IMR-90 (cell line): ENCODE results near the gene HLA-DOA. TPM values are rescaled to one million over a fixed set of nuclear protein-coding genes. Genes with fewer than 3 reads are reported as not detected.

Experiments used
- ATAC-seq: fragments of 200-7000 bp; cut with Tn5 transposase; 2 replicates; pipeline ENCODE4 v1.9.1; 2020; ENCODE audit warnings: low read depth, mild to moderate bottlenecking, moderate library complexity
- BruUV-seq: library from RNA; stranded (reverse); fragments of 400-500 nt; replicated peaks from 2 replicates; lab custom pipeline; 2021; lab: Mats Ljungman, UMichigan
- CTCF ChIA-PET: fragments of 300-600 bp; formaldehyde crosslinking; extraction: SDS; loops from one replicate; lab custom pipeline; 2021; ENCODE audit warnings: antibody characterized with exemption; lab: Yijun Ruan, JAX
- POLR2A ChIA-PET: fragments of 300-600 bp; sonication (Branson Sonifier 250); formaldehyde crosslinking; loops from one replicate; lab custom pipeline; 2022; ENCODE audit warnings: antibody characterized with exemption; ENCODE audit not compliant: unreplicated experiment; lab: Charles Lee
- DNase-seq: peaks from one replicate; pipeline ENCODE4 v3.0.0; 2013
- H2AFZ ChIP-seq: replicated peaks from 2 replicates; pipeline ENCODE3; 2013; ENCODE audit warnings: low read length, mild to moderate bottlenecking; ENCODE audit not compliant: poor library complexity
- H2AK5ac ChIP-seq: 2 replicates; pipeline ENCODE4 v1.6.1; 2013; ENCODE audit warnings: low read depth, low read length, inconsistent platforms
- H2AK9ac ChIP-seq: replicated peaks from 2 replicates; pipeline ENCODE3; 2013; ENCODE audit warnings: mild to moderate bottlenecking, low read depth, low read length, moderate library complexity; ENCODE audit not compliant: poor library complexity
- H2BK120ac ChIP-seq: 2 replicates; pipeline ENCODE4 v1.6.1; 2013; ENCODE audit warnings: low read depth, low read length, inconsistent platforms
- H2BK15ac ChIP-seq: 3 replicates; pipeline ENCODE4 v1.6.1; 2013; ENCODE audit warnings: low read depth, low read length, inconsistent platforms
- H2BK20ac ChIP-seq: 2 replicates; pipeline ENCODE4 v1.6.1; 2013; ENCODE audit warnings: low read depth, mild to moderate bottlenecking, inconsistent platforms, low read length, moderate library complexity
- H2BK5ac ChIP-seq: 2 replicates; pipeline ENCODE4 v1.6.1; 2013; ENCODE audit warnings: mild to moderate bottlenecking, low read depth, low read length, inconsistent platforms; ENCODE audit not compliant: poor library complexity, severe bottlenecking
- H3K14ac ChIP-seq: replicated peaks from 2 replicates; pipeline ENCODE4 v1.6.1; 2013; ENCODE audit warnings: low read depth, low read length, inconsistent platforms
- H3K18ac ChIP-seq: 2 replicates; pipeline ENCODE4 v1.6.1; 2013; ENCODE audit warnings: low read depth, low read length, control low read depth
- H3K23ac ChIP-seq: 2 replicates; pipeline ENCODE4 v1.6.1; 2013; ENCODE audit warnings: low read depth, low read length, inconsistent platforms
- H3K27ac ChIP-seq: 2 replicates; pipeline ENCODE4 v1.5.1; 2013; ENCODE audit warnings: mild to moderate bottlenecking, control low read depth, low read length; ENCODE audit not compliant: insufficient read depth
- H3K27me3 ChIP-seq: 2 replicates; pipeline ENCODE4 v1.6.1; 2013; ENCODE audit warnings: low read length; ENCODE audit not compliant: control insufficient read depth, insufficient read depth
- H3K36me3 ChIP-seq: 2 replicates; pipeline ENCODE4 v1.6.1; 2013; ENCODE audit warnings: low read length, mixed read lengths; ENCODE audit not compliant: control insufficient read depth, insufficient read depth
- H3K4ac ChIP-seq: 2 replicates; pipeline ENCODE4 v1.6.1; 2013; ENCODE audit warnings: low read depth, low read length, inconsistent platforms
- H3K4me1 ChIP-seq: 2 replicates; pipeline ENCODE4 v1.6.1; 2013; ENCODE audit warnings: low read length, mixed read lengths; ENCODE audit not compliant: control insufficient read depth, insufficient read depth
- H3K4me2 ChIP-seq: 2 replicates; pipeline ENCODE4 v1.6.1; 2013; ENCODE audit warnings: low read depth, mild to moderate bottlenecking, control low read depth, low read length, moderate library complexity
- H3K4me3 ChIP-seq: 2 replicates; pipeline ENCODE4 v1.5.1; 2013; ENCODE audit warnings: low read depth, mild to moderate bottlenecking, control low read depth, low read length, moderate library complexity; ENCODE audit not compliant: insufficient read depth
- H3K56ac ChIP-seq: 2 replicates; pipeline ENCODE4 v1.6.1; 2013; ENCODE audit warnings: low read length, inconsistent platforms; ENCODE audit not compliant: insufficient read depth; ENCODE audit errors: extremely low read depth
- H3K79me1 ChIP-seq, 2 experiments: 2 replicates each; pipeline ENCODE4 v1.6.1; 2013; ENCODE audit warnings: low read length in 2 of 2, inconsistent platforms in 1 of 2, low read depth in 1 of 2
- H3K9ac ChIP-seq: 2 replicates; pipeline ENCODE4 v1.6.1; 2013; ENCODE audit warnings: low read depth, low read length, control low read depth
- H3K9me1 ChIP-seq: 2 replicates; pipeline ENCODE4 v1.6.1; 2013; ENCODE audit warnings: low read length, inconsistent platforms; ENCODE audit not compliant: insufficient read depth
- H3K9me3 ChIP-seq: 2 replicates; pipeline ENCODE4 v1.6.1; 2013; ENCODE audit warnings: low read length; ENCODE audit not compliant: control insufficient read depth, insufficient read depth
- H4K20me1 ChIP-seq: 2 replicates; pipeline ENCODE4 v1.6.1; 2013; ENCODE audit warnings: low read length, inconsistent platforms; ENCODE audit not compliant: insufficient read depth
- H4K5ac ChIP-seq: 2 replicates; pipeline ENCODE4 v1.6.1; 2013; ENCODE audit warnings: mild to moderate bottlenecking, low read depth, low read length, control low read depth
- H4K8ac ChIP-seq, 2 experiments: 2 replicates each; pipeline ENCODE4 v1.6.1; 2013; ENCODE audit warnings: low read depth in 2 of 2, low read length in 2 of 2, control low read depth in 1 of 2, inconsistent platforms in 1 of 2
- H4K91ac ChIP-seq: 2 replicates; pipeline ENCODE4 v1.6.1; 2013; ENCODE audit warnings: low read depth, low read length, inconsistent platforms; ENCODE audit not compliant: insufficient read depth
- CEBPB ChIP-seq: IDR thresholded peaks from 2 replicates; pipeline ENCODE4 v1.6.1; 2012; ENCODE audit warnings: low read depth, low read length, improper control_type of control experiment
- FOS ChIP-seq: fragments of 150-350 bp; IDR thresholded peaks from 2 replicates; pipeline ENCODE4 v1.6.1; 2016; ENCODE audit warnings: low read depth, low read length
- MAZ ChIP-seq: IDR thresholded peaks from 2 replicates; pipeline ENCODE4 v1.6.1; 2012; ENCODE audit warnings: low read depth, mild to moderate bottlenecking, low read length, improper control_type of control experiment, moderate library complexity, borderline replicate concordance
- WGBS, 2 experiments: methylation state at CpG; one replicate each; pipeline versions ENCODE4 v1.1.5 to v1.1.7; 2013; ENCODE audit warnings: missing lambda C conversion rate in 2 of 2; ENCODE audit not compliant: insufficient read length in 1 of 2; ENCODE audit errors: extremely low coverage in 2 of 2; 5-methylcytosine and 5-hydroxymethylcytosine counted together
- dilution Hi-C: fragments of 300-500 bp; cut with HindIII; formaldehyde crosslinking; loops from one replicate; pipeline ENCODE4 v1.14.3; 2018; ENCODE audit warnings: low sequenced_read_pairs; ENCODE audit not compliant: unreplicated experiment
- in situ Hi-C: fragments of 300-500 bp; cut with MboI; formaldehyde crosslinking; loops from 3 replicates; pipeline ENCODE4 v1.14.3; 2019; ENCODE audit warnings: low sequenced_read_pairs, inconsistent platforms, mixed read lengths
- intact Hi-C: fragments of 100-400 bp; cut with micrococcal nuclease; formaldehyde crosslinking; loops from 2 replicates; pipeline ENCODE4 v1.10.0; 2022
- polyA plus RNA-seq, 3 experiments: library from polyadenylated mRNA; depleted of rRNA; stranded (reverse); fragments of >200 nt; gene quantifications; 2 replicates each; pipeline ENCODE4 v1.2.3, GENCODE V29; 2012; ENCODE audit warnings: low replicate concordance in 1 of 3
- total RNA-seq: library from RNA; depleted of rRNA; stranded (reverse); fragments of >200 nt; gene quantifications from 2 replicates; pipeline ENCODE4 v1.2.3, GENCODE V29; 2012
- TF ChIP-seq, protein P1 (sequence below): fragments of 150-350 bp; IDR thresholded peaks from 2 replicates; pipeline ENCODE4 v1.6.1; 2017; ENCODE audit warnings: mild to moderate bottlenecking, antibody characterized with exemption, low read length, low read depth
- TF ChIP-seq, protein P2 (sequence below): fragments of 150-350 bp; IDR thresholded peaks from 2 replicates; pipeline ENCODE4 v1.6.1; 2016; ENCODE audit warnings: low read depth, mild to moderate bottlenecking, low read length, moderate library complexity, borderline replicate concordance

The HLA-DOA gene
- total and polyA plus RNA-seq, 2 of the 4 experiments (the other 2 are of a cell fraction) = not detected

DNA sequence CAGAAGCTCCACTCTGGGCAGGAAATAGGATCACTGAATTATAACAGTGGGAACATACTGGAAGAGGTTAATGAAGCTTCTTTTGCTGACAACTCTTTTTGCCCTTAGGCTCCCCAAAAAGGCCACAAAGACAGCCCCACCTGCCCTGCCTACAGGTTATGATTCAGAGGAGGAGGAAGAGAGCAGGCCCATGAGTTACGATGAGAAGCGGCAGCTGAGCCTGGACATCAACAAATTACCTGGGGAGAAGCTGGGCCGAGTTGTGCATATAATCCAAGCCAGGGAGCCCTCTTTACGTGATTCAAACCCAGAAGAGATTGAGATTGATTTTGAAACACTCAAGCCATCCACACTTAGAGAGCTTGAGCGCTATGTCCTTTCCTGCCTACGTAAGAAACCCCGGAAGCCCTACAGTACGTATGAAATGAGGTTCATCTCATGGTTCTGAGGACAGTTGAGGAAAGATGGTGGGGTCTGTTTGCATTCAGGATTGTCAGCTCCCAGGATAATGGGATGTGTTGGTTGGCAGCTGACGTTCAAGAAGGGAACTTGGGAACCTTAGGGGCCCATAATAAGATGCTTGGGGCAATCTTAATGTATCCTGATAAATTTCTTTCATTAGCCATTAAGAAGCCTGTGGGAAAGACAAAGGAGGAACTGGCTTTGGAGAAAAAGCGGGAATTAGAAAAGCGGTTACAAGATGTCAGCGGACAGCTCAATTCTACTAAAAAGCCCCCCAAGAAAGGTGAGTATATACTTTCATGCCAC, 29.5 kb downstream of the HLA-DOA start (continued):
- TF ChIP-seq MAZ = no peak

DNA sequence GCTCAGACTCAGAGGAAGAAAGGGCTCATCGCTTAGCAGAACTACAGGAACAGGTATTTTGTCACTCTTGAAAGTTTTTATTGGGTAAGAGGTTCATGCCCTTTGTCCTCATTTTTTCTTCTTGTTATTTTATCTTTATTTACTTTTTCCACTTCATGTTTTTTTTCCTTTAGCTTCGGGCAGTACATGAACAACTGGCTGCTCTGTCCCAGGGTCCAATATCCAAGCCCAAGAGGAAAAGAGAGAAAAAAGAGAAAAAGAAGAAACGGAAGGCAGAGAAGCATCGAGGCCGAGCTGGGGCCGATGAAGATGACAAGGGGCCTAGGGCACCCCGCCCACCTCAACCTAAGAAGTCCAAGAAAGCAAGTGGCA, 31.5 kb downstream of the HLA-DOA start:
- intact Hi-C loops (no loop called here), in situ Hi-C loops (loop anchor here (5.0 kb wide), 1 partner anchor 41 kb away; no protein-coding TSS in a partner anchor), dilution Hi-C loops (no loop called here)
- Histone ChIP-seq H3K9me1 (peaks cover 9% of the 10 kb centered on the region), H3K4me3 (no peak overlapping the region), H3K4me1 (peaks cover 6% of the 10 kb centered on the region; the same call in 1 of the 2 replicates), H3K14ac (no peak overlapping the region), H2AK9ac (no peak overlapping the region), H3K4me2 (no peak overlapping the region), H2BK5ac (no peak overlapping the region), H4K8ac (no peak overlapping the region), H3K18ac (no peak overlapping the region), H2BK120ac (no peak overlapping the region), H3K23ac (peak overlapping the region; percentile 18; the same call in 1 of the 2 replicates), H3K79me1 (peaks cover 42 to 59% of the 10 kb centered on the region in 2 experiments), H2BK15ac (no peak overlapping the region), H4K91ac (no peak overlapping the region), H3K27ac (no peak overlapping the region), H2BK20ac (no peak overlapping the region), H3K56ac (no peak overlapping the region), H3K27me3 (no peaks in the 10 kb centered on the region), H4K5ac (no peak overlapping the region), H3K9me3 (no peaks in the 10 kb centered on the region), H3K36me3 (peaks cover 70% of the 10 kb centered on the region), H2AK5ac (no peak overlapping the region), H2AFZ (no peak overlapping the region), H3K9ac (no peak overlapping the region), H3K4ac (no peak overlapping the region), H4K20me1 (peaks cover 98% of the 10 kb centered on the region)
- ChIA-PET POLR2A (interaction anchor here (0.6 kb wide), 1 partner anchor 78 kb away, joined by 5 read pairs; no protein-coding TSS in a partner anchor), CTCF (interaction anchor here (1.9 kb wide), 1 partner anchor 92 kb away, joined by 4 read pairs; no protein-coding TSS in a partner anchor)
- TF ChIP-seq, protein P1, sequence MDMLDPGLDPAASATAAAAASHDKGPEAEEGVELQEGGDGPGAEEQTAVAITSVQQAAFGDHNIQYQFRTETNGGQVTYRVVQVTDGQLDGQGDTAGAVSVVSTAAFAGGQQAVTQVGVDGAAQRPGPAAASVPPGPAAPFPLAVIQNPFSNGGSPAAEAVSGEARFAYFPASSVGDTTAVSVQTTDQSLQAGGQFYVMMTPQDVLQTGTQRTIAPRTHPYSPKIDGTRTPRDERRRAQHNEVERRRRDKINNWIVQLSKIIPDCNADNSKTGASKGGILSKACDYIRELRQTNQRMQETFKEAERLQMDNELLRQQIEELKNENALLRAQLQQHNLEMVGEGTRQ = no peak
- TF ChIP-seq, protein P2, sequence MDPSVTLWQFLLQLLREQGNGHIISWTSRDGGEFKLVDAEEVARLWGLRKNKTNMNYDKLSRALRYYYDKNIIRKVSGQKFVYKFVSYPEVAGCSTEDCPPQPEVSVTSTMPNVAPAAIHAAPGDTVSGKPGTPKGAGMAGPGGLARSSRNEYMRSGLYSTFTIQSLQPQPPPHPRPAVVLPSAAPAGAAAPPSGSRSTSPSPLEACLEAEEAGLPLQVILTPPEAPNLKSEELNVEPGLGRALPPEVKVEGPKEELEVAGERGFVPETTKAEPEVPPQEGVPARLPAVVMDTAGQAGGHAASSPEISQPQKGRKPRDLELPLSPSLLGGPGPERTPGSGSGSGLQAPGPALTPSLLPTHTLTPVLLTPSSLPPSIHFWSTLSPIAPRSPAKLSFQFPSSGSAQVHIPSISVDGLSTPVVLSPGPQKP = no peak
- TF ChIP-seq FOS (no peak), CEBPB (no peak)
- no peak for ATAC-seq
- no TSS peak for BruUV-seq
- DNase-seq = no peak
- WGBS, 2 experiments = no CpG with 5 or more reads among the region's 7 CpGs
